Measurements from ENCODE around the gene PGM2. TPM values are rescaled to one million over a fixed set of nuclear protein-coding genes. Genes with fewer than 3 reads are reported as not detected.

The PGM2 gene
- polyA plus RNA-seq, 1 of the 3 experiments (the other 2 are of a cell fraction) = 12.7 TPM

DNA sequence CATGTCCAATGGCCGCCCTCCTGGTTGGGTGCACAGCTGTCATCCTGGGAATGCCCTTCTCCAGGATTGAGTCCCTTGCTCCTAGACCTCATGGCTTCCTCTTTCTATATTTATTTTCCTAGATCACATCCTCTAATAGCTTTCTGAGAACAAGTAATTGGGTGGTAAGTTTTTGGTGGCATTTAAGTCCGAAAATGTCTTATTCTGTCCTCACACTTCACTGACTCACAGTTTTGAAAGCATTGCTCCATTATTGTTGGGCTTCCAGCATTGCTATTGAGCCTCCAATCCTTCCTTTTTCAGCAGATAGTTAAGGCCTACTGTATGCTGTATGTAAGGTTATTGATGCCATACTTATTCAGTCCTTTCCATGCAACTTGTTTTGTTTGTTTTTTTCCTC lies 25.9 kb downstream of the PGM2 start:
- no peak overlapping the region for H3K4me3 ChIP-seq (ENCODE audit: low read depth in 2 of 2, low read length in 1 of 2)
- no peaks in the 10 kb centered on the region for H3K9me3 ChIP-seq
- H3F3A ChIP-seq (replicated peaks; ENCODE audit: insufficient read depth) = peaks cover 3% of the 10 kb centered on the region
- ChIA-PET CTCF (interaction anchor here (1.1 kb wide), 1 partner anchor 11 kb away, joined by 3 read pairs; no protein-coding TSS in a partner anchor), POLR2A (no interaction called here)
- no peaks in the 10 kb centered on the region for H3K79me2 ChIP-seq (ENCODE audit: insufficient read depth)
- whole genome bisulfite sequencing (ENCODE audit: low lambda C conversion rate) = 92% methylated on average over 2 of the region's 2 CpGs
- no peak overlapping the region for H3K9ac ChIP-seq
- H3K4me2 ChIP-seq = no peak overlapping the region
- H3K36me3 ChIP-seq (replicated peaks in 1 of 2; ENCODE audit: control insufficient read depth in 1 of 2, insufficient read depth in 2 of 2, low read length in 1 of 2) = peaks cover 28 to 29% of the 10 kb centered on the region in 2 experiments
- H3K27ac ChIP-seq (ENCODE audit: low read depth in 2 of 2, low read length in 1 of 2) = no peak overlapping the region
- no peak for DNase-seq
- no peaks in the 10 kb centered on the region for H3K27me3 ChIP-seq (ENCODE audit: insufficient read depth)
- no peak overlapping the region for H2AFZ ChIP-seq (ENCODE audit: low read depth)
- no peaks in the 10 kb centered on the region for H3K4me1 ChIP-seq (ENCODE audit: control insufficient read depth in 1 of 2, insufficient read depth in 2 of 2, low read depth in 1 of 2, low read length in 1 of 2)
- H3K9me2 ChIP-seq = no peaks in the 10 kb centered on the region
- H4K20me1 ChIP-seq (ENCODE audit: insufficient read depth) = no peaks in the 10 kb centered on the region
- TF ChIP-seq, protein P1, sequence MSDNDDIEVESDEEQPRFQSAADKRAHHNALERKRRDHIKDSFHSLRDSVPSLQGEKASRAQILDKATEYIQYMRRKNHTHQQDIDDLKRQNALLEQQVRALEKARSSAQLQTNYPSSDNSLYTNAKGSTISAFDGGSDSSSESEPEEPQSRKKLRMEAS (IDR thresholded peaks at IDR 0.05; ENCODE audit: low read depth) = no peak
- TF ChIP-seq FOXM1 (IDR thresholded peaks at IDR 0.05; ENCODE audit: low read depth) = no peak
- no peak for TF ChIP-seq GATA2 (CRISPR knock-in tag; IDR thresholded peaks at IDR 0.05)
- TF ChIP-seq POLR2AphosphoS5 (IDR thresholded peaks at IDR 0.05; ENCODE audit: low read depth, low read length) = no peak
- TF ChIP-seq, protein P2, sequence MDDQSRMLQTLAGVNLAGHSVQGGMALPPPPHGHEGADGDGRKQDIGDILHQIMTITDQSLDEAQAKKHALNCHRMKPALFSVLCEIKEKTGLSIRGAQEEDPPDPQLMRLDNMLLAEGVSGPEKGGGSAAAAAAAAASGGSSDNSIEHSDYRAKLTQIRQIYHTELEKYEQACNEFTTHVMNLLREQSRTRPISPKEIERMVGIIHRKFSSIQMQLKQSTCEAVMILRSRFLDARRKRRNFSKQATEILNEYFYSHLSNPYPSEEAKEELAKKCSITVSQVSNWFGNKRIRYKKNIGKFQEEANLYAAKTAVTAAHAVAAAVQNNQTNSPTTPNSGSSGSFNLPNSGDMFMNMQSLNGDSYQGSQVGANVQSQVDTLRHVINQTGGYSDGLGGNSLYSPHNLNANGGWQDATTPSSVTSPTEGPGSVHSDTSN (IDR thresholded peaks at IDR 0.05) = no peak

DNA sequence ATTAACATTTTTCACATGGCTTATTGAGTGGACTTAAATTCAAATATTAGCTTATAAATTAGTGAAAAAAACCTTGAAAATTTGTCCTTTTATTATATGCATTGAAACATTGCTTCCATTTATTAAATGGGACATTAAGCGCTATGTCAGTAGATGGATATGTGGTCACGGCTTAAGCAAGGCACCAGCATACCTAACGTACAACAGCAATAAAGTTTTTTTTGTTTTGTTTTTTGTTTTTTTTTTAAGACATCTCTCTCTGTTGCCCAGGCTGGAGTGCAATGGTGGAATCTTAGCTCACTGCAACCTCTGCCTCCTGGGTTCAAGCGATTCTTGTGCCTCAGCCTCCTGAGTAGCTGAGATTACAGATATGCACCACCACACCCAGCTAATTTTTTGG lies 31.6 kb downstream of the PGM2 start:
- H3F3A ChIP-seq (replicated peaks; ENCODE audit: insufficient read depth) = peaks cover 3% of the 10 kb centered on the region
- ChIA-PET POLR2A (no interaction called here), CTCF (interaction anchor here (0.7 to 1.9 kb wide), 2 partner anchors 54 to 119 kb away, joined by 3 to 6 read pairs; no protein-coding TSS in a partner anchor)
- H2AFZ ChIP-seq (ENCODE audit: low read depth) = no peak overlapping the region
- no peak for DNase-seq
- WGBS (ENCODE audit: low lambda C conversion rate) = 87% methylated on average over 4 of the region's 4 CpGs
- H4K20me1 ChIP-seq (ENCODE audit: insufficient read depth) = no peaks in the 10 kb centered on the region
- no peak overlapping the region for H3K4me3 ChIP-seq (ENCODE audit: low read depth in 2 of 2, low read length in 1 of 2)
- no peaks in the 10 kb centered on the region for H3K27me3 ChIP-seq (ENCODE audit: insufficient read depth)
- no peak overlapping the region for H3K9ac ChIP-seq
- no peaks in the 10 kb centered on the region for H3K9me3 ChIP-seq
- H3K4me2 ChIP-seq = no peak overlapping the region
- no peaks in the 10 kb centered on the region; a peak in 1 of 4 replicates for H3K4me1 ChIP-seq (ENCODE audit: control insufficient read depth in 1 of 2, insufficient read depth in 2 of 2, low read depth in 1 of 2, low read length in 1 of 2)
- H3K79me2 ChIP-seq (ENCODE audit: insufficient read depth) = no peaks in the 10 kb centered on the region
- TF ChIP-seq TEAD4 (IDR thresholded peaks at IDR 0.05; ENCODE audit: borderline replicate concordance, insufficient read depth) (no peak), TCF12 (IDR thresholded peaks at IDR 0.05) (no peak), SMC3 (IDR thresholded peaks at IDR 0.05; ENCODE audit: low read depth, low read length) (no peak), ELF1 (IDR thresholded peaks at IDR 0.05) (no peak), CHD2 (IDR thresholded peaks at IDR 0.05; ENCODE audit: low read length, partially characterized antibody) (no peak), RAD21 (IDR thresholded peaks at IDR 0.05; ENCODE audit: low read length) (no peak), EZH2phosphoT487 (IDR thresholded peaks at IDR 0.05; ENCODE audit: borderline replicate concordance, low read depth) (no peak), EP300 (IDR thresholded peaks at IDR 0.05; ENCODE audit: borderline replicate concordance in 1 of 2, low read depth in 1 of 2, low read length in 1 of 2) (no peak), TAF1 (IDR thresholded peaks at IDR 0.05; ENCODE audit: borderline replicate concordance, low read depth, low read length) (no peak), GABPA (IDR thresholded peaks at IDR 0.05; ENCODE audit: low read depth) (no peak), YY1 (IDR thresholded peaks at IDR 0.05; ENCODE audit: low read depth) (no peak), SIN3A (IDR thresholded peaks at IDR 0.05; ENCODE audit: borderline replicate concordance, low read depth, low read length) (no peak)
- TF ChIP-seq, protein P2 (IDR thresholded peaks at IDR 0.05) = no peak
- peaks cover 17 to 32% of the 10 kb centered on the region in 2 experiments for H3K36me3 ChIP-seq (replicated peaks in 1 of 2; ENCODE audit: control insufficient read depth in 1 of 2, insufficient read depth in 2 of 2, low read length in 1 of 2)
- no peaks in the 10 kb centered on the region for H3K9me2 ChIP-seq
- H3K27ac ChIP-seq (ENCODE audit: low read depth in 2 of 2, low read length in 1 of 2) = no peak overlapping the region

Data from SK-N-SH (cell line).